Activated CD4-positive, alpha-beta T cell treated with anti-CD3 and anti-CD28 coated beads for 4 hours (primary cell): ENCODE data around the gene ZG16.

ENCODE experiments used
- DNase-seq, 2 donors: peaks; one replicate each; pipeline ENCODE4 v3.0.0-alpha.2; 2020

Gene ZG16

GRCh38 chr16:29830774-29831173, 52.7 kb downstream of the ZG16 start:
- no peak for DNase-seq

- DNase-seq, result no peak
Measured at GRCh38 chr16:29831490-29831889, 53.4 kb downstream of the ZG16 start.
